Transverse colon (tissue), 4 donors: Measurements from ENCODE around the gene KMT2E.

ENCODE experiments used
- POLR2A ChIP-seq: fragments of 450-650 bp; IDR thresholded peaks from one replicate; pipeline ENCODE4 v1.6.1; 2016; ENCODE audit warnings: antibody characterized with exemption, mild to moderate bottlenecking, moderate library complexity
- POLR2AphosphoS5 ChIP-seq, 3 donors: sonication (generic); formaldehyde crosslinking; IDR thresholded peaks; one replicate each; pipeline ENCODE4 v1.6.1; 2016; ENCODE audit warnings: antibody characterized with exemption in 3 of 3
- TF ChIP-seq, protein P1 (sequence below), 5 experiments: fragments of 200-600 bp in 3 of 5; fragments of 450-650 bp in 2 of 5; sonication (generic) in 3 of 5; IDR thresholded peaks; 1 replicate in 2 of 5; 2 replicates in 3 of 5; pipeline ENCODE4 v1.5.1; 2016 to 2017; ENCODE audit warnings: antibody characterized with exemption in 5 of 5, inconsistent platforms in 3 of 5, mild to moderate bottlenecking in 2 of 5, moderate library complexity in 1 of 5

DNA sequence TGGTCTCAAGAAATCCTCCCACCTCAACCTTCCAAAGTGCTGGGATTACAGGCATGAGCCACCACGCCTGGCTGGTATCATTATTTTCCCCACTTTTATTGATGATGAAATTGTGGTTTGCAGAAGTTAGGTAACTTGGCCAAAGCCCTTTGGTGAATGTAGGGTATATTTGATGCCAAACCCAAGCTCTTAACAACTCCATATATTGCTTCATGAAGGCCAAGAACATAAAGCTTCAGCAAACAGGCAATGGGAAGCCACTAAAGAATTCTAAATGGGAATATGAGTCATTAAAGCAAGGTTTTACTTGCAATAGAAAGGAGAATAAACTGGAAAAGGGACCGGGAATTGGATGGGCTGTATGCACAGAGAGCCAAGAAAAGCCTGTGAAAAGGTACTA is 142.7 kb downstream of the KMT2E start:
- TF ChIP-seq POLR2A (no peak), POLR2AphosphoS5 (IDR thresholded peaks at IDR 0.05) (no peak)
- TF ChIP-seq, protein P1, sequence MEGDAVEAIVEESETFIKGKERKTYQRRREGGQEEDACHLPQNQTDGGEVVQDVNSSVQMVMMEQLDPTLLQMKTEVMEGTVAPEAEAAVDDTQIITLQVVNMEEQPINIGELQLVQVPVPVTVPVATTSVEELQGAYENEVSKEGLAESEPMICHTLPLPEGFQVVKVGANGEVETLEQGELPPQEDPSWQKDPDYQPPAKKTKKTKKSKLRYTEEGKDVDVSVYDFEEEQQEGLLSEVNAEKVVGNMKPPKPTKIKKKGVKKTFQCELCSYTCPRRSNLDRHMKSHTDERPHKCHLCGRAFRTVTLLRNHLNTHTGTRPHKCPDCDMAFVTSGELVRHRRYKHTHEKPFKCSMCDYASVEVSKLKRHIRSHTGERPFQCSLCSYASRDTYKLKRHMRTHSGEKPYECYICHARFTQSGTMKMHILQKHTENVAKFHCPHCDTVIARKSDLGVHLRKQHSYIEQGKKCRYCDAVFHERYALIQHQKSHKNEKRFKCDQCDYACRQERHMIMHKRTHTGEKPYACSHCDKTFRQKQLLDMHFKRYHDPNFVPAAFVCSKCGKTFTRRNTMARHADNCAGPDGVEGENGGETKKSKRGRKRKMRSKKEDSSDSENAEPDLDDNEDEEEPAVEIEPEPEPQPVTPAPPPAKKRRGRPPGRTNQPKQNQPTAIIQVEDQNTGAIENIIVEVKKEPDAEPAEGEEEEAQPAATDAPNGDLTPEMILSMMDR (IDR thresholded peaks at IDR 0.05): no peak
